MM.1S (cell line): ENCODE data around the gene APBB2.

Experiments
- DNase-seq: peaks from one replicate; pipeline ENCODE4 v3.0.0-alpha.2; 2015
- H2AFZ ChIP-seq: fragments of 300-600 bp; sonication (generic); 2 replicates; pipeline ENCODE4 v1.6.0; 2016; ENCODE audit warnings: antibody characterized with exemption, low read length
- H3F3A ChIP-seq: fragments of 300-600 bp; sonication (generic); 2 replicates; pipeline ENCODE4 v1.6.1; 2016; ENCODE audit warnings: mild to moderate bottlenecking, antibody characterized with exemption, low read length, moderate library complexity, mixed read lengths; ENCODE audit not compliant: insufficient read depth
- H3K27ac ChIP-seq: fragments of 300-600 bp; sonication (generic); 2 replicates; pipeline ENCODE4 v1.5.1; 2016; ENCODE audit warnings: mild to moderate bottlenecking, low read length
- H3K27me3 ChIP-seq: fragments of 300-600 bp; sonication (generic); replicated peaks from 2 replicates; pipeline ENCODE4 v1.6.0; 2016; ENCODE audit warnings: low read length; ENCODE audit not compliant: insufficient read depth
- H3K36me3 ChIP-seq: fragments of 300-600 bp; sonication (generic); replicated peaks from 2 replicates; pipeline ENCODE4 v1.6.1; 2016; ENCODE audit warnings: mild to moderate bottlenecking, low read length, mixed read lengths; ENCODE audit not compliant: insufficient read depth
- H3K4me1 ChIP-seq: fragments of 300-600 bp; sonication (generic); 2 replicates; pipeline ENCODE4 v1.6.1; 2016; ENCODE audit warnings: low read length, mixed read lengths
- H3K4me2 ChIP-seq: fragments of 300-600 bp; sonication (generic); 2 replicates; pipeline ENCODE4 v1.6.0; 2016; ENCODE audit warnings: low read depth, low read length
- H3K4me3 ChIP-seq: fragments of 300-600 bp; sonication (generic); 2 replicates; pipeline ENCODE4 v1.5.1; 2016; ENCODE audit warnings: low read length, mixed read lengths
- H3K79me2 ChIP-seq: fragments of 300-600 bp; sonication (generic); 2 replicates; pipeline ENCODE4 v1.6.1; 2016; ENCODE audit warnings: mixed run types, low read length, mixed read lengths
- H3K9ac ChIP-seq: fragments of 300-600 bp; sonication (generic); 2 replicates; pipeline ENCODE4 v1.6.1; 2016; ENCODE audit warnings: low read length, mixed read lengths
- H3K9me2 ChIP-seq: fragments of 300-600 bp; sonication (generic); replicated peaks from 2 replicates; pipeline ENCODE4 v1.6.1; 2016; ENCODE audit warnings: mild to moderate bottlenecking, low read length, mixed read lengths; ENCODE audit not compliant: insufficient read depth
- H3K9me3 ChIP-seq: fragments of 300-600 bp; sonication (generic); replicated peaks from 2 replicates; pipeline ENCODE4 v1.6.1; 2016; ENCODE audit warnings: mild to moderate bottlenecking, low read length, mixed read lengths; ENCODE audit not compliant: insufficient read depth
- H4K20me1 ChIP-seq: fragments of 300-600 bp; sonication (generic); 2 replicates; pipeline ENCODE4 v1.6.1; 2016; ENCODE audit warnings: mild to moderate bottlenecking, low read length, moderate library complexity, mixed read lengths; ENCODE audit not compliant: insufficient read depth
- EZH2 ChIP-seq: fragments of 300-600 bp; sonication (generic); optimal IDR thresholded peaks from 2 replicates; pipeline ENCODE3; 2017; ENCODE audit warnings: low read depth, mild to moderate bottlenecking, antibody characterized with exemption, low read length, mixed read lengths
- EZH2phosphoT487 ChIP-seq: fragments of 300-600 bp; sonication (generic); IDR thresholded peaks from 2 replicates; pipeline ENCODE4 v1.6.1; 2018; ENCODE audit warnings: antibody characterized with exemption, low read length
- TF ChIP-seq, protein P1 (sequence below): fragments of 300-600 bp; sonication (generic); IDR thresholded peaks from 2 replicates; pipeline ENCODE4 v1.5.1; 2016; ENCODE audit warnings: antibody characterized with exemption, low read length, mixed read lengths

The APBB2 gene

DNA sequence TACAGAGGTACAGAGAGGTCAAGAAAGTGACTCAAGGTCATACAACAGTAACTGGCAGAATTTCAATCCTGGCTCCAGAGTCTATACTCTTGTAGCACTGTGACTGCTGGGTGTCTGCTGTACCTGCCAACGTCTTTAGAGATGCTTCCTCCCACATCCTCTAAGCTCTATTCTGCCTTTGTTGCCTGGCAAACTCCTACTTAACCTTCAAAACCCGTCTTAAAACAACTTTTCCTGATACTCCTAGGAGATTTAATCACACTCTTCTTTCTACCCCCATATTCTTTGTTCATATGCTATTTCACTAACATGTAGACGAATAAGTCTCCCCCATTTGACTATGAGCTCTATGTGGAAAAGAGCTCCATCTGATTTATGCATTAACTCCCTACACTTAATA is 16.8 kb downstream of the APBB2 start:
- H3K36me3 ChIP-seq: no peaks in the 10 kb centered on the region
- no peaks in the 10 kb centered on the region for H3K4me1 ChIP-seq
- H3K79me2 ChIP-seq: no peaks in the 10 kb centered on the region
- no peak overlapping the region for H3K27ac ChIP-seq
- H3K9me2 ChIP-seq: no peaks in the 10 kb centered on the region
- TF ChIP-seq EZH2phosphoT487 (no peak), EZH2 (no peak)
- TF ChIP-seq, protein P1, sequence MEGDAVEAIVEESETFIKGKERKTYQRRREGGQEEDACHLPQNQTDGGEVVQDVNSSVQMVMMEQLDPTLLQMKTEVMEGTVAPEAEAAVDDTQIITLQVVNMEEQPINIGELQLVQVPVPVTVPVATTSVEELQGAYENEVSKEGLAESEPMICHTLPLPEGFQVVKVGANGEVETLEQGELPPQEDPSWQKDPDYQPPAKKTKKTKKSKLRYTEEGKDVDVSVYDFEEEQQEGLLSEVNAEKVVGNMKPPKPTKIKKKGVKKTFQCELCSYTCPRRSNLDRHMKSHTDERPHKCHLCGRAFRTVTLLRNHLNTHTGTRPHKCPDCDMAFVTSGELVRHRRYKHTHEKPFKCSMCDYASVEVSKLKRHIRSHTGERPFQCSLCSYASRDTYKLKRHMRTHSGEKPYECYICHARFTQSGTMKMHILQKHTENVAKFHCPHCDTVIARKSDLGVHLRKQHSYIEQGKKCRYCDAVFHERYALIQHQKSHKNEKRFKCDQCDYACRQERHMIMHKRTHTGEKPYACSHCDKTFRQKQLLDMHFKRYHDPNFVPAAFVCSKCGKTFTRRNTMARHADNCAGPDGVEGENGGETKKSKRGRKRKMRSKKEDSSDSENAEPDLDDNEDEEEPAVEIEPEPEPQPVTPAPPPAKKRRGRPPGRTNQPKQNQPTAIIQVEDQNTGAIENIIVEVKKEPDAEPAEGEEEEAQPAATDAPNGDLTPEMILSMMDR: no peak
- H3F3A ChIP-seq: no peaks in the 10 kb centered on the region
- H3K4me3 ChIP-seq: no peak overlapping the region
- DNase-seq: no peak
- no peak overlapping the region for H3K4me2 ChIP-seq
- H3K9ac ChIP-seq: no peak overlapping the region
- no peaks in the 10 kb centered on the region for H3K27me3 ChIP-seq
- H3K9me3 ChIP-seq: no peaks in the 10 kb centered on the region
- no peaks in the 10 kb centered on the region for H4K20me1 ChIP-seq
- no peak overlapping the region for H2AFZ ChIP-seq

DNA sequence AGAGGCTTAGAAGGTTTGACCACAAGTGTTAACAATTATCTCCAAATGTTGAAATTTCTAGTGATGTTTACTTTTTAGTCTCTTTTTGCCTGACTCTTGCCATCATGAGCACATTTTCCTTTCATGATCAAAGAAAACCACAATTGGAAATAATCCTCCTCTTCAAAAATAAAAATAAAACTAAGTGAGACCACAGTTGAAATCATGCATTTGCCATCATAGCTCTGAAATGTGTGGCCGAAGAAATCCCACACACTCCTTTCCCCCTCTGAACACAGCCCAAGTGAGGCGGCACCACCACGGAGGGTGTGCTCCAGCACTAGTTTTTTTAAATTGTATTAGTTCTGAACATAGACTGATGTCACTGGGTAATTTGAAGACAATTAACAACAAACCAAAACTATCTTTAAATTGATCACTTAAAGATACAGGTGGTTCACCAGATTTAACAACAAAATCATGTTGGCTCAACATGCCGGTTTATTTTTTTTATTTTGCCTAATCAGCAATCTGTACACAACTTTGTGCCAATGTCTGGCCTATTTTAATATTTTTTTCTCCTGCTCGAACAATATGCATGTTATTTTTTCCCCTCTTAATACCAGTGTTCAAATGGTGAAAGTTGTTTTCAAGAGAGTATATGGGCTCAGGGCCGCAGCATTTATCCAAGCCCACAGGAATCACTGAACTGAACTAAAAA is 17.6 kb downstream of the APBB2 start:
- Histone ChIP-seq H4K20me1 (no peaks in the 10 kb centered on the region), H3K27ac (no peak overlapping the region), H3K9me3 (no peaks in the 10 kb centered on the region), H3K9me2 (no peaks in the 10 kb centered on the region), H3K4me2 (no peak overlapping the region), H3K4me3 (no peak overlapping the region), H3F3A (no peaks in the 10 kb centered on the region), H3K36me3 (no peaks in the 10 kb centered on the region), H2AFZ (no peak overlapping the region), H3K79me2 (no peaks in the 10 kb centered on the region), H3K27me3 (no peaks in the 10 kb centered on the region), H3K9ac (no peak overlapping the region), H3K4me1 (no peaks in the 10 kb centered on the region)
- TF ChIP-seq EZH2: no peak
- TF ChIP-seq, protein P1: no peak
- TF ChIP-seq EZH2phosphoT487: no peak
- DNase-seq: no peak

DNA sequence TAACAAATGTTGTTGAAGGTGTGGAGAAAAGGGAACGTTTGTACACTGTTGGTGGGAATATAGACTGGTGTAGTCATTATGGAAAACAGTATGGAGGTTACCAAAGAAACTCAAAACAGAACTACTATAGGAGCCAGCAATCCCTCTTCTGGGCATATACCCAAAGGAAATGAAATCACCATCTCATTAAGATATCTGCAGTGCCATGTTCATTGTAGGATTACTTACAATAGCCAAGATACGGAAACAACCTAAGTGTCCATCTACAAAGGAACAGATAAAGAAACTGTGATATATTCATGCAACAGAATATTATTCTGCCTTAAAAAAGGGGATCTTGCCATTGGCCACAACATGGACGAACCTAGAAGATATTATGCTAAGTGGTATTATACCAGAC is 22.2 kb downstream of the APBB2 start:
- Histone ChIP-seq H3K4me2 (no peak overlapping the region), H3K4me1 (no peaks in the 10 kb centered on the region), H3F3A (no peaks in the 10 kb centered on the region), H3K36me3 (no peaks in the 10 kb centered on the region), H4K20me1 (no peaks in the 10 kb centered on the region), H3K4me3 (no peak overlapping the region), H3K27ac (no peak overlapping the region), H3K27me3 (no peaks in the 10 kb centered on the region), H3K9ac (no peak overlapping the region), H3K79me2 (no peaks in the 10 kb centered on the region), H2AFZ (no peak overlapping the region), H3K9me3 (no peaks in the 10 kb centered on the region), H3K9me2 (no peaks in the 10 kb centered on the region)
- no peak for DNase-seq
- TF ChIP-seq EZH2 (no peak), EZH2phosphoT487 (no peak)
- TF ChIP-seq, protein P1: no peak
